HL-60 (cell line): ENCODE measurements around the gene BCL11B.

Experiments used
- DNase-seq, 2 experiments: peaks; one replicate each; pipeline ENCODE4 v3.0.0-alpha.2; 2010 to 2020; ENCODE audit warnings: low read depth in 1 of 2, low spot score in 1 of 2
- H3K27ac ChIP-seq: fragments of 250-450 bp; sonication (Bioruptor Pico); replicated peaks from 2 replicates; pipeline ENCODE4 v1.5.1; 2020; ENCODE audit warnings: mild to moderate bottlenecking, moderate library complexity
- H3K27me3 ChIP-seq: fragments of 250-450 bp; sonication (Bioruptor Pico); 2 replicates; pipeline ENCODE4 v1.5.1; 2021; ENCODE audit warnings: mild to moderate bottlenecking, moderate library complexity; ENCODE audit not compliant: insufficient read depth, poor library complexity, severe bottlenecking
- H3K4me3 ChIP-seq: replicated peaks from 2 replicates; pipeline ENCODE4 v1.5.1; 2011; ENCODE audit warnings: mild to moderate bottlenecking, control low read depth, low read length; ENCODE audit not compliant: insufficient read depth
- GABPA ChIP-seq: IDR thresholded peaks from 2 replicates; pipeline ENCODE4 v1.6.1; 2012; ENCODE audit warnings: low read depth
- POLR2AphosphoS5 ChIP-seq: IDR thresholded peaks from 2 replicates; pipeline ENCODE4 v1.6.1; 2012; ENCODE audit warnings: low read depth
- SPI1 ChIP-seq: IDR thresholded peaks from 2 replicates; pipeline ENCODE4 v1.6.1; 2012; ENCODE audit warnings: low read depth, mild to moderate bottlenecking, borderline replicate concordance
- TF ChIP-seq, protein P1 (sequence below): IDR thresholded peaks from 2 replicates; pipeline ENCODE4 v1.6.1; 2012; ENCODE audit warnings: low read depth; ENCODE audit not compliant: insufficient replicate concordance
- TF ChIP-seq, protein P2 (sequence below): IDR thresholded peaks from one replicate; pipeline ENCODE4 v1.5.1; 2011; ENCODE audit warnings: low read length, control low read depth, inconsistent platforms; ENCODE audit not compliant: insufficient read depth

The BCL11B gene

DNA sequence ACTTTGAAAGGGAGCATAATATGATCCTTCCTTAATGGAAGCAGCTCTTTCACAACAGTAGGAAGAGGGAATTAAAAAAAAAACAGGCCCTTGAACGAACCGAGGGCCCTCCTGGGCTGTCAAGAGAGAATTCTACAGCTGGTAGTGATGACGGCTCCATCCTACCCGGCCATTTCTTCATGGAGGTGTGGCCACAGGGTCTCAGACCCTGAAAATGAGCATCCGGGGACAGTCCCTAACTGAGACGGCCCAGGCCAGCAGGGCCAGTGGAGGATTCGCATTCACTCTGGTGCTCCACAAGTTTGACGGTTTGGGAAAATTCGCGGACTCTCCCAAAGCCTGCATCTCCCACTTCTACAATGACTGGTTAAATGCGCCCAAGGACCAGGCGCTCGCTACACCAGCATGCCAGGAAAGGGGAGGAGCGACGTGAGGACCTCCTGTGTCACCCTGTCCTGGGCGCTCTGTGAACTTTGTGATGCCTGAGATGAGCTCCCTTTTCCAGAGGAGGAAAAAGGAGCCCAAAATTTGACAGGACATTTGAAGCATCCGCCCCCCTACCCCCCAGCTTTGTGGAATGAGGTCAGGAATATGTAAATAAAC is 66.8 kb downstream of the BCL11B start:
- DNase-seq = no peak
- no peak overlapping the region for H3K27ac ChIP-seq
- TF ChIP-seq, protein P1, sequence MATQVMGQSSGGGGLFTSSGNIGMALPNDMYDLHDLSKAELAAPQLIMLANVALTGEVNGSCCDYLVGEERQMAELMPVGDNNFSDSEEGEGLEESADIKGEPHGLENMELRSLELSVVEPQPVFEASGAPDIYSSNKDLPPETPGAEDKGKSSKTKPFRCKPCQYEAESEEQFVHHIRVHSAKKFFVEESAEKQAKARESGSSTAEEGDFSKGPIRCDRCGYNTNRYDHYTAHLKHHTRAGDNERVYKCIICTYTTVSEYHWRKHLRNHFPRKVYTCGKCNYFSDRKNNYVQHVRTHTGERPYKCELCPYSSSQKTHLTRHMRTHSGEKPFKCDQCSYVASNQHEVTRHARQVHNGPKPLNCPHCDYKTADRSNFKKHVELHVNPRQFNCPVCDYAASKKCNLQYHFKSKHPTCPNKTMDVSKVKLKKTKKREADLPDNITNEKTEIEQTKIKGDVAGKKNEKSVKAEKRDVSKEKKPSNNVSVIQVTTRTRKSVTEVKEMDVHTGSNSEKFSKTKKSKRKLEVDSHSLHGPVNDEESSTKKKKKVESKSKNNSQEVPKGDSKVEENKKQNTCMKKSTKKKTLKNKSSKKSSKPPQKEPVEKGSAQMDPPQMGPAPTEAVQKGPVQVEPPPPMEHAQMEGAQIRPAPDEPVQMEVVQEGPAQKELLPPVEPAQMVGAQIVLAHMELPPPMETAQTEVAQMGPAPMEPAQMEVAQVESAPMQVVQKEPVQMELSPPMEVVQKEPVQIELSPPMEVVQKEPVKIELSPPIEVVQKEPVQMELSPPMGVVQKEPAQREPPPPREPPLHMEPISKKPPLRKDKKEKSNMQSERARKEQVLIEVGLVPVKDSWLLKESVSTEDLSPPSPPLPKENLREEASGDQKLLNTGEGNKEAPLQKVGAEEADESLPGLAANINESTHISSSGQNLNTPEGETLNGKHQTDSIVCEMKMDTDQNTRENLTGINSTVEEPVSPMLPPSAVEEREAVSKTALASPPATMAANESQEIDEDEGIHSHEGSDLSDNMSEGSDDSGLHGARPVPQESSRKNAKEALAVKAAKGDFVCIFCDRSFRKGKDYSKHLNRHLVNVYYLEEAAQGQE = no peak
- TF ChIP-seq, protein P2, sequence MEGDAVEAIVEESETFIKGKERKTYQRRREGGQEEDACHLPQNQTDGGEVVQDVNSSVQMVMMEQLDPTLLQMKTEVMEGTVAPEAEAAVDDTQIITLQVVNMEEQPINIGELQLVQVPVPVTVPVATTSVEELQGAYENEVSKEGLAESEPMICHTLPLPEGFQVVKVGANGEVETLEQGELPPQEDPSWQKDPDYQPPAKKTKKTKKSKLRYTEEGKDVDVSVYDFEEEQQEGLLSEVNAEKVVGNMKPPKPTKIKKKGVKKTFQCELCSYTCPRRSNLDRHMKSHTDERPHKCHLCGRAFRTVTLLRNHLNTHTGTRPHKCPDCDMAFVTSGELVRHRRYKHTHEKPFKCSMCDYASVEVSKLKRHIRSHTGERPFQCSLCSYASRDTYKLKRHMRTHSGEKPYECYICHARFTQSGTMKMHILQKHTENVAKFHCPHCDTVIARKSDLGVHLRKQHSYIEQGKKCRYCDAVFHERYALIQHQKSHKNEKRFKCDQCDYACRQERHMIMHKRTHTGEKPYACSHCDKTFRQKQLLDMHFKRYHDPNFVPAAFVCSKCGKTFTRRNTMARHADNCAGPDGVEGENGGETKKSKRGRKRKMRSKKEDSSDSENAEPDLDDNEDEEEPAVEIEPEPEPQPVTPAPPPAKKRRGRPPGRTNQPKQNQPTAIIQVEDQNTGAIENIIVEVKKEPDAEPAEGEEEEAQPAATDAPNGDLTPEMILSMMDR = no peak
- TF ChIP-seq POLR2AphosphoS5 (no peak), GABPA (no peak), SPI1 (no peak)
- no peaks in the 10 kb centered on the region for H3K27me3 ChIP-seq
- H3K4me3 ChIP-seq = no peak overlapping the region

DNA sequence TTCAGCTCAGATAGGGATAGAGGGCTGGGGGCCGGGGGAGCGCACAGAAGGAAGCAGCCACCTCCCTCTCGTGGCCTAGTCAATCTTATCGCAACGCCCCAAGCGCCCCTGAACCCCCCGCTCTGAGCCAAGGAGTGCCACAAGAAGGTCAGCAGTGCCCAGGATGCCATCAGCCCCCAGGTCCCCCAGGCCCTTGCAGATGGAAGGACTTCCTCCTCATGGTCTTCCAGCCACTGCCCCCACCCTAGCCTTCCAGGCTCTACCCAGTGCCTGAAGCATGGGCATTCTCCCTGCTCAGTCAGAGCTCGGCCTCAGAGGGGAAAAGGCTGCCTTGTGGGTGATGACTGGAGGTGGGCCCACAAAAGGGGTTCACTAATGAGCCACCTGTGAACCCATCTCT is 68.2 kb downstream of the BCL11B start:
- TF ChIP-seq, protein P2 = no peak
- TF ChIP-seq GABPA (no peak), POLR2AphosphoS5 (no peak), SPI1 (no peak)
- TF ChIP-seq, protein P1 = no peak
- no peak for DNase-seq
- no peaks in the 10 kb centered on the region for H3K27me3 ChIP-seq

DNA sequence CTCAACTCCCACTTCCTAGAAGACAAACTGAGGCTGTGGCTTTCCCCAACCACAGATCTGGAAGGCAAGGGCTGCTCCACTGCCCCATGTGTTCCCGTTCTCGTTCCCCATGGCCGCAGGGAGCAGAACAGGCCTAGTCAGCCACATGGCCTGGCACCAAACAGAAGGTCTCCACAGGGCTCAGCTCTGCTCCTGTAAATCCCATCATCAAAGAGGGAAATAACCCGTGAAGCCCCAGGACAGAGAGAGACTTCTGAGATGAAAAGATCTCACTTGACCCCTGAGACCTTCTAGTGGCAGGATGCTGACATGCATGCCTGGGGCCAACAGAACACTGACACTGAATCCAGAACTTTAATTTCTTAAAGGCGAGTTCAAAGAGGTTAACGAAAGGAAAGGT is 68.9 kb downstream of the BCL11B start:
- Histone ChIP-seq H3K27me3 (no peaks in the 10 kb centered on the region), H3K4me3 (no peak overlapping the region), H3K27ac (no peak overlapping the region)
- TF ChIP-seq SPI1 = no peak
- no peak for DNase-seq

More for the DNA sequence above, 68.2 kb downstream of the BCL11B start:
- Histone ChIP-seq H3K27ac (no peak overlapping the region), H3K4me3 (no peak overlapping the region)

DNA sequence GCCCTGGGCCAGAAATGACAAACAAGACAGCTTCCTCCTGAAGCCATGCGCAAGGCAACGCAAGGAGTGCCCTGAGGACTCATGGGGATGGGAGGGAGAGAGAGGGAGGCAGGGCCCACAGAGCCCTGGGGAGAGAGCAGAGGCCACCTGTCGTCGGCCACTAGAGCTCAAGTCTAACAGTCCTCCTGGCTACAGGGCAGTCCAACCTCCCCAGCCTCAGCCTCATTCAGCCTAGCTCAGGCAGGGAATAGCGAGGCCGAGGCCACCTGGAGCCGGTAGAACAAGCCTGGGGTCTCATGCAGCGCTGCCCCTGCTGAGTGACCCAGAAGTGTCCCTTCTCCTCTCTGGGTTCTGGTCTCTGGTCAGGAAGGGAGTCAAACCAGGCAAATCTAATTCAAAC is 69.5 kb downstream of the BCL11B start:
- no peak for TF ChIP-seq POLR2AphosphoS5
- TF ChIP-seq, protein P1 = no peak
- no peak for TF ChIP-seq SPI1
- TF ChIP-seq, protein P2 = no peak
- TF ChIP-seq GABPA = no peak
- Histone ChIP-seq H3K4me3 (no peak overlapping the region), H3K27ac (no peak overlapping the region), H3K27me3 (no peaks in the 10 kb centered on the region)
- DNase-seq = no peak
